ENCODE results near the gene GALK1. TPM values are rescaled to one million over a fixed set of nuclear protein-coding genes. Genes with fewer than 3 reads are reported as not detected.

Gene GALK1
- total RNA-seq, 1 experiment from 2014 or later = 36.7 TPM

DNA sequence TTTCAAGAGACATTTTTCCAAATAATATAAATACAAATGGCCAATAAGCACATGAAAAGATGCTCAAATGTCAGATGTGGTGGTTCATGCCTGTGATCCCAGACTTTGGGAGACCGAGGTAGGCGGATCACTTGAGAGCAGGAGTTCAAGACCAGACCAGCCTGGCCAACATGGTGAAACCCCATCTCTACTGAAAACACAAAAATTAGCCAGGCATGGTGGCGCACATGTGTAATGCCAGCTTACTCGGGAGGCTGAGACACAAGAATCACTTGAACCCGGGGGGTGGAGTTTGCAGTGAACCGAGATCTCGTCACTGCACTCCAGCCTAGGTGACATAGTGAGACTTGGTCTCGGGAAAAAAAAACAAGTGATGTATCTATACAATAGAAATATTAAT is 2.9 kb upstream of the GALK1 start:
- Histone ChIP-seq H3K9me3 (ENCODE audit: control insufficient read depth, low read depth, low read length) (no peaks in the 10 kb centered on the region), H2BK15ac (ENCODE audit: low read depth, low read length) (no peak overlapping the region), H4K20me1 (ENCODE audit: control insufficient read depth, insufficient read depth, insufficient read length) (no peaks in the 10 kb centered on the region), H3K27ac (ENCODE audit: insufficient read length, low read depth, low read length) (no peak overlapping the region), H3K23me2 (ENCODE audit: insufficient read length, low read depth, low read length, poor library complexity, severe bottlenecking) (peaks cover 11% of the 10 kb centered on the region), H3K79me2 (ENCODE audit: insufficient read depth, low read length) (no peaks in the 10 kb centered on the region), H3K23ac (ENCODE audit: insufficient read length, low read depth, low read length) (no peak overlapping the region), H2BK120ac (ENCODE audit: low read depth, low read length, poor library complexity, severe bottlenecking) (no peak overlapping the region), H2AK5ac (ENCODE audit: insufficient read length, low read length) (no peak overlapping the region), H4K5ac (ENCODE audit: insufficient read length, low read depth, low read length) (no peak overlapping the region), H3K4ac (ENCODE audit: low read depth, low read length) (no peak overlapping the region), H2BK5ac (ENCODE audit: insufficient read length, low read length) (no peak overlapping the region), H3K79me1 (ENCODE audit: insufficient read depth, low read depth, low read length, poor library complexity, severe bottlenecking) (no peaks in the 10 kb centered on the region), H3K56ac (ENCODE audit: insufficient read length, low read depth, low read length) (no peak overlapping the region), H3K18ac (ENCODE audit: insufficient read length, low read depth, low read length) (no peak overlapping the region), H3K27me3 (ENCODE audit: insufficient read depth, low read length) (no peaks in the 10 kb centered on the region), H2BK12ac (ENCODE audit: insufficient read length, low read depth, low read length) (no peak overlapping the region), H3K4me2 (ENCODE audit: insufficient read depth, insufficient read length, low read length) (no peak overlapping the region), H3K14ac (ENCODE audit: insufficient read depth, low read length) (no peak overlapping the region), H3K9ac (ENCODE audit: extremely low read depth, insufficient read length, low read length) (no peak overlapping the region), H3T11ph (ENCODE audit: low read length) (no peak overlapping the region), H4K8ac (replicated peaks; ENCODE audit: insufficient read length, low read depth, low read length) (no peak overlapping the region), H4K91ac (ENCODE audit: insufficient read length, low read depth, low read length) (no peak overlapping the region), H3K4me1 (ENCODE audit: insufficient read depth, low read length) (no peaks in the 10 kb centered on the region), H2AFZ (ENCODE audit: low read length) (no peak overlapping the region), H2BK20ac (ENCODE audit: low read depth, low read length, poor library complexity, severe bottlenecking) (no peak overlapping the region)
- no peak for DNase-seq
- WGBS (ENCODE audit: extremely low coverage, insufficient read length, low lambda C conversion rate) = no CpG with 5 or more reads among the region's 8 CpGs
- H3K9me3 Mint-ChIP-seq = no peaks in the 10 kb centered on the region
- TF ChIP-seq CTCF (conservative IDR thresholded peaks at IDR 0.05) = no peak
- no peak overlapping the region for H3K27ac Mint-ChIP-seq
- peaks cover 0 to under 1% (median 0%) of the 10 kb centered on the region in 3 experiments; a peak in 1 of 7 replicates for H3K36me3 Mint-ChIP-seq (ENCODE audit: insufficient read depth in 1 of 3, low read depth in 3 of 3)
- H3K4me3 Mint-ChIP-seq = no peak overlapping the region
- peaks cover 17 to 21% of the 10 kb centered on the region in 2 experiments for H3K4me1 Mint-ChIP-seq
- H3K27me3 Mint-ChIP-seq (ENCODE audit: low read depth) = peaks cover 2% of the 10 kb centered on the region; the same call in 1 of the 2 replicates
